ENCODE results near the gene LARP4B.

The LARP4B gene

DNA sequence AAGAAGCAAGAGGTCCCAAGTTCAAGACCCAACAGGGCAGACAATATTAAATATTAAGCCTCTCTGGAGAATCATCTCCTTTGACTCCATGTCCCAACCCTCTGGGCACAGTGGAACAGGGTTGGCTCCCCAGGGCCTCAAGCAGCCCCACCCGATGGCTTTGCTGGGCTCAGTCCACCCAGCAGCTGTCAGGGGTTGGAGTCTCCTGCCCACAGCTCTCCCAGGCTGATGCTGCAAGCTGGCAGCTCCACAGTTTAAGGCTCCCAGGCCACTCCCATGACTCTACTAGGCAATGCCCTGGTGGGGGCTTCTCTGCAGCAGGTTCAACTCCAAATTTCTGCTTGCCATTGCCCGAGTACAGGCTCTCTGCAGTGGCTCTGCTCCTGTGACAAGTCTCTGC lies 55.1 kb downstream of the LARP4B start:
- peaks cover 69% of the 10 kb centered on the region for H3K36me3 ChIP-seq
- H3K4me1 ChIP-seq (ENCODE audit: control insufficient read depth in 1 of 2, insufficient read depth in 1 of 2, low read depth in 1 of 2, low read length in 1 of 2): peaks cover under 1 to 10% of the 10 kb centered on the region in 2 experiments
- H3K27ac ChIP-seq: no peak overlapping the region
- no peak for TF ChIP-seq CTCF (IDR thresholded peaks at IDR 0.05)
- no peak overlapping the region for H3K4me3 ChIP-seq (ENCODE audit: low read depth in 1 of 2, low read length in 1 of 2)
- H3K27me3 ChIP-seq: no peaks in the 10 kb centered on the region
- H3K9me3 ChIP-seq: no peaks in the 10 kb centered on the region

- peaks cover 43% of the 10 kb centered on the region for H3K36me3 ChIP-seq
Measured at GRCh38 chr10:873020-873419, 58.5 kb downstream of the LARP4B start.

GRCh38 chr10:871951-872403 lies 59.5 kb downstream of the LARP4B start:
- Histone ChIP-seq H3K27me3 (no peaks in the 10 kb centered on the region), H3K4me3 (ENCODE audit: low read depth in 1 of 2, low read length in 1 of 2) (no peak overlapping the region), H3K4me1 (ENCODE audit: control insufficient read depth in 1 of 2, insufficient read depth in 1 of 2, low read depth in 1 of 2, low read length in 1 of 2) (peaks cover 0 to 12% of the 10 kb centered on the region in 2 experiments), H3K27ac (no peak overlapping the region), H3K9me3 (no peaks in the 10 kb centered on the region), H3K36me3 (peaks cover 33% of the 10 kb centered on the region)
- TF ChIP-seq CTCF (IDR thresholded peaks at IDR 0.05): no peak

More at GRCh38 chr10:873020-873419, 58.5 kb downstream of the LARP4B start:
- Histone ChIP-seq H3K27ac (no peak overlapping the region), H3K9me3 (no peaks in the 10 kb centered on the region), H3K27me3 (no peaks in the 10 kb centered on the region), H3K4me1 (ENCODE audit: control insufficient read depth in 1 of 2, insufficient read depth in 1 of 2, low read depth in 1 of 2, low read length in 1 of 2) (peaks cover 2 to 12% of the 10 kb centered on the region in 2 experiments), H3K4me3 (ENCODE audit: low read depth in 1 of 2, low read length in 1 of 2) (no peak overlapping the region)
- no peak for TF ChIP-seq CTCF (IDR thresholded peaks at IDR 0.05)

GRCh38 chr10:870564-871166 lies 60.8 kb downstream of the LARP4B start:
- Histone ChIP-seq H3K9me3 (no peaks in the 10 kb centered on the region), H3K4me3 (ENCODE audit: low read depth in 1 of 2, low read length in 1 of 2) (no peak overlapping the region), H3K4me1 (ENCODE audit: control insufficient read depth in 1 of 2, insufficient read depth in 1 of 2, low read depth in 1 of 2, low read length in 1 of 2) (peaks cover 0 to 12% of the 10 kb centered on the region in 2 experiments), H3K27ac (peak overlapping the region; percentile 66), H3K27me3 (no peaks in the 10 kb centered on the region), H3K36me3 (peaks cover 32% of the 10 kb centered on the region)
- TF ChIP-seq CTCF (IDR thresholded peaks at IDR 0.05): no peak

DNA sequence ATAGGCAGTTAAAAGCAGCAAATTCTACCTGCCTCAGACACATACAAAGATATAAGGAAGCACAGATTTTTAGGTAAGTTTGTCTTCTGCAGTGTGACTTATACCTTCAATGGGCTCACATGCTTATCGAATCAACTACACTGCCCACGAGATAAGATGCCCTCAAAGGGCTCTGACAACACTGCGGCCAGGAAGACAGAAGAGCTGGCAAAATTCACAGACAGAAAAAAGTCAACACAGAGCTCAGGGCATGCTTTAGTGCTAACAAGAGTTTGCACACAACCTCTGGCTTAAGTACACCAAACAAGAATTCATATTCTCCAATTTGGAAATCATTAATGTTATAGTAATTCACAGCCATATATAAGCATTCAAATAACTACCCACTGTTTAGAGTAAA lies 62.3 kb downstream of the LARP4B start:
- H3K9me3 ChIP-seq: no peaks in the 10 kb centered on the region
- no peak overlapping the region for H3K4me3 ChIP-seq (ENCODE audit: low read depth in 1 of 2, low read length in 1 of 2)
- peaks cover 32% of the 10 kb centered on the region for H3K36me3 ChIP-seq
- TF ChIP-seq CTCF (IDR thresholded peaks at IDR 0.05): no peak
- H3K4me1 ChIP-seq (ENCODE audit: control insufficient read depth in 1 of 2, insufficient read depth in 1 of 2, low read depth in 1 of 2, low read length in 1 of 2): peaks cover 0 to 12% of the 10 kb centered on the region in 2 experiments
- no peaks in the 10 kb centered on the region for H3K27me3 ChIP-seq
- peak overlapping the region; percentile 33 for H3K27ac ChIP-seq
